GM23338 (cell line): ENCODE data around the gene EYS. TPM values are rescaled to one million over a fixed set of nuclear protein-coding genes. Genes with fewer than 3 reads are reported as not detected.

Experiments used
- ATAC-seq: fragments of 200-7000 bp; cut with Tn5 transposase; 3 replicates; pipeline ENCODE4 v1.9.1; 2020
- DNase-seq: peaks from one replicate; pipeline ENCODE4 v3.0.0-alpha.2; 2015; ENCODE audit warnings: low spot score
- H2AFZ ChIP-seq: fragments of 200-600 bp; sonication (generic); 2 replicates; pipeline ENCODE4 v1.8.0; 2016; ENCODE audit warnings: antibody characterized with exemption, mild to moderate bottlenecking, moderate library complexity
- H3F3A ChIP-seq: fragments of 200-600 bp; sonication (generic); replicated peaks from 2 replicates; pipeline ENCODE4 v1.8.0; 2017; ENCODE audit warnings: antibody characterized with exemption, mixed run types, low read depth
- H3K27ac ChIP-seq: fragments of 200-600 bp; sonication (generic); 2 replicates; pipeline ENCODE4 v1.6.1; 2016; ENCODE audit warnings: low read depth
- H3K27me3 ChIP-seq: fragments of 200-600 bp; sonication (generic); 2 replicates; pipeline ENCODE4 v1.8.0; 2016; ENCODE audit warnings: mild to moderate bottlenecking, mixed run types, moderate library complexity; ENCODE audit not compliant: insufficient read depth
- H3K36me3 ChIP-seq: fragments of 200-600 bp; sonication (generic); 2 replicates; pipeline ENCODE4 v1.8.0; 2016; ENCODE audit warnings: mild to moderate bottlenecking; ENCODE audit not compliant: insufficient read depth
- H3K4me1 ChIP-seq: fragments of 200-600 bp; sonication (generic); 2 replicates; pipeline ENCODE4 v1.8.0; 2016; ENCODE audit warnings: mild to moderate bottlenecking, moderate library complexity; ENCODE audit not compliant: insufficient read depth
- H3K4me2 ChIP-seq: fragments of 200-600 bp; sonication (generic); 2 replicates; pipeline ENCODE4 v1.7.1; 2017; ENCODE audit warnings: mixed run types
- H3K4me3 ChIP-seq: fragments of 200-600 bp; sonication (generic); 2 replicates; pipeline ENCODE4 v1.6.1; 2016; ENCODE audit warnings: mixed run types
- H3K79me2 ChIP-seq: fragments of 200-600 bp; sonication (generic); replicated peaks from 2 replicates; pipeline ENCODE4 v1.8.0; 2017; ENCODE audit warnings: mild to moderate bottlenecking; ENCODE audit not compliant: insufficient read depth
- H3K9me2 ChIP-seq: fragments of 200-600 bp; sonication (generic); 2 replicates; pipeline ENCODE4 v1.8.0; 2017; ENCODE audit not compliant: insufficient read depth
- H4K20me1 ChIP-seq: fragments of 200-600 bp; sonication (generic); replicated peaks from 2 replicates; pipeline ENCODE4 v1.8.0; 2017; ENCODE audit warnings: mild to moderate bottlenecking; ENCODE audit not compliant: insufficient read depth
- H3K27ac Mint-ChIP-seq: 2 replicates; pipeline ENCODE4 v1.8.0; 2020; ENCODE audit warnings: inconsistent platforms, mild to moderate bottlenecking, moderate library complexity, mixed read lengths
- H3K27me3 Mint-ChIP-seq: 3 replicates; pipeline ENCODE4 v1.8.0; 2022; ENCODE audit warnings: low read depth, mild to moderate bottlenecking, moderate library complexity, mixed read lengths, inconsistent platforms; ENCODE audit not compliant: insufficient read depth, poor library complexity
- H3K36me3 Mint-ChIP-seq: 3 replicates; pipeline ENCODE4 v1.8.0; 2021; ENCODE audit warnings: low read depth, mild to moderate bottlenecking, inconsistent platforms, moderate library complexity, mixed read lengths
- H3K4me1 Mint-ChIP-seq: 3 replicates; pipeline ENCODE4 v1.8.0; 2020; ENCODE audit warnings: mild to moderate bottlenecking, inconsistent platforms, mixed read lengths
- H3K4me3 Mint-ChIP-seq: 3 replicates; pipeline ENCODE4 v1.8.0; 2021; ENCODE audit warnings: moderate library complexity, mild to moderate bottlenecking, inconsistent platforms, mixed read lengths
- H3K9me3 Mint-ChIP-seq: 3 replicates; pipeline ENCODE4 v1.8.0; 2020; ENCODE audit warnings: moderate library complexity, mild to moderate bottlenecking, inconsistent platforms, mixed read lengths
- EZH2 ChIP-seq: fragments of 200-600 bp; sonication (generic); IDR thresholded peaks from one replicate; pipeline ENCODE4 v1.8.0; 2017; ENCODE audit warnings: antibody characterized with exemption, mild to moderate bottlenecking, low read depth; ENCODE audit not compliant: unreplicated experiment
- NANOG ChIP-seq: IDR thresholded peaks from 2 replicates; pipeline ENCODE4 v1.6.1; 2016; ENCODE audit warnings: antibody characterized with exemption, borderline replicate concordance
- ZNF331 ChIP-seq: fragments of 250-450 bp; sonication (Bioruptor Pico); IDR thresholded peaks from 2 replicates; pipeline ENCODE4 v1.5.0; 2020; ENCODE audit warnings: low read depth, mild to moderate bottlenecking, moderate library complexity
- polyA plus RNA-seq: library from polyadenylated mRNA; unstranded; fragments of >200 nt; fragmentation: Nextera tagmentation; extraction: Ambion mirVana; gene quantifications from 2 replicates; pipeline ENCODE4 v1.2.1, GENCODE V29; 2016
- total RNA-seq: library from RNA; depleted of rRNA; stranded (reverse); fragments of >200 nt; shearing (Covaris generic); gene quantifications from 2 replicates; pipeline ENCODE4 v1.2.3, GENCODE V29; 2014
- TF ChIP-seq, protein P1 (sequence below): fragments of 250-450 bp; sonication (Bioruptor Pico); IDR thresholded peaks from 2 replicates; pipeline ENCODE4 v1.5.0; 2020; ENCODE audit warnings: mild to moderate bottlenecking, moderate library complexity
- TF ChIP-seq, protein P2 (sequence below): IDR thresholded peaks from one replicate; pipeline ENCODE4 v1.6.1; 2018; ENCODE audit warnings: antibody characterized with exemption; ENCODE audit not compliant: unreplicated experiment

EYS gene
- total and polyA plus RNA-seq, 2 experiments from 2014 or later, result 0.38 to 0.52 TPM

DNA sequence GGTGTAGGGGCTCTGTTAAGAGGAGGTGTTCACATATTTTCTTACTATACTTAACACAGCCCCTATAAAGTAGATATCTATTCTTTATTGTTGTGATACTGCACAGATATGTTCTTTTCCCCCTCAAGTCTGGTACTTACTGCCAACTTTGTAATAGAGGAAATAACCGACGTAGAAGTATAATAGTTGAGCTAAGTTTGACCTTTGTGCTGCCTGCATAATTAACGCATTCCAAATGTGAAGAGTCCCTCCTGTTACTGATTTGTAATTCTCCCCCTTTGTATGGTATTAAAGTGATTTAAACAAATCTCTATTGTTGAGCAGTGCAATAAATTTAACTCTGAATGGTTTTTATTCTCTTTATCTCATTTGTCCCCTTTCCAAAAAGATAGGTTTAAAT, 2032.4 kb downstream of the EYS start (continued):
- TF ChIP-seq, protein P1, sequence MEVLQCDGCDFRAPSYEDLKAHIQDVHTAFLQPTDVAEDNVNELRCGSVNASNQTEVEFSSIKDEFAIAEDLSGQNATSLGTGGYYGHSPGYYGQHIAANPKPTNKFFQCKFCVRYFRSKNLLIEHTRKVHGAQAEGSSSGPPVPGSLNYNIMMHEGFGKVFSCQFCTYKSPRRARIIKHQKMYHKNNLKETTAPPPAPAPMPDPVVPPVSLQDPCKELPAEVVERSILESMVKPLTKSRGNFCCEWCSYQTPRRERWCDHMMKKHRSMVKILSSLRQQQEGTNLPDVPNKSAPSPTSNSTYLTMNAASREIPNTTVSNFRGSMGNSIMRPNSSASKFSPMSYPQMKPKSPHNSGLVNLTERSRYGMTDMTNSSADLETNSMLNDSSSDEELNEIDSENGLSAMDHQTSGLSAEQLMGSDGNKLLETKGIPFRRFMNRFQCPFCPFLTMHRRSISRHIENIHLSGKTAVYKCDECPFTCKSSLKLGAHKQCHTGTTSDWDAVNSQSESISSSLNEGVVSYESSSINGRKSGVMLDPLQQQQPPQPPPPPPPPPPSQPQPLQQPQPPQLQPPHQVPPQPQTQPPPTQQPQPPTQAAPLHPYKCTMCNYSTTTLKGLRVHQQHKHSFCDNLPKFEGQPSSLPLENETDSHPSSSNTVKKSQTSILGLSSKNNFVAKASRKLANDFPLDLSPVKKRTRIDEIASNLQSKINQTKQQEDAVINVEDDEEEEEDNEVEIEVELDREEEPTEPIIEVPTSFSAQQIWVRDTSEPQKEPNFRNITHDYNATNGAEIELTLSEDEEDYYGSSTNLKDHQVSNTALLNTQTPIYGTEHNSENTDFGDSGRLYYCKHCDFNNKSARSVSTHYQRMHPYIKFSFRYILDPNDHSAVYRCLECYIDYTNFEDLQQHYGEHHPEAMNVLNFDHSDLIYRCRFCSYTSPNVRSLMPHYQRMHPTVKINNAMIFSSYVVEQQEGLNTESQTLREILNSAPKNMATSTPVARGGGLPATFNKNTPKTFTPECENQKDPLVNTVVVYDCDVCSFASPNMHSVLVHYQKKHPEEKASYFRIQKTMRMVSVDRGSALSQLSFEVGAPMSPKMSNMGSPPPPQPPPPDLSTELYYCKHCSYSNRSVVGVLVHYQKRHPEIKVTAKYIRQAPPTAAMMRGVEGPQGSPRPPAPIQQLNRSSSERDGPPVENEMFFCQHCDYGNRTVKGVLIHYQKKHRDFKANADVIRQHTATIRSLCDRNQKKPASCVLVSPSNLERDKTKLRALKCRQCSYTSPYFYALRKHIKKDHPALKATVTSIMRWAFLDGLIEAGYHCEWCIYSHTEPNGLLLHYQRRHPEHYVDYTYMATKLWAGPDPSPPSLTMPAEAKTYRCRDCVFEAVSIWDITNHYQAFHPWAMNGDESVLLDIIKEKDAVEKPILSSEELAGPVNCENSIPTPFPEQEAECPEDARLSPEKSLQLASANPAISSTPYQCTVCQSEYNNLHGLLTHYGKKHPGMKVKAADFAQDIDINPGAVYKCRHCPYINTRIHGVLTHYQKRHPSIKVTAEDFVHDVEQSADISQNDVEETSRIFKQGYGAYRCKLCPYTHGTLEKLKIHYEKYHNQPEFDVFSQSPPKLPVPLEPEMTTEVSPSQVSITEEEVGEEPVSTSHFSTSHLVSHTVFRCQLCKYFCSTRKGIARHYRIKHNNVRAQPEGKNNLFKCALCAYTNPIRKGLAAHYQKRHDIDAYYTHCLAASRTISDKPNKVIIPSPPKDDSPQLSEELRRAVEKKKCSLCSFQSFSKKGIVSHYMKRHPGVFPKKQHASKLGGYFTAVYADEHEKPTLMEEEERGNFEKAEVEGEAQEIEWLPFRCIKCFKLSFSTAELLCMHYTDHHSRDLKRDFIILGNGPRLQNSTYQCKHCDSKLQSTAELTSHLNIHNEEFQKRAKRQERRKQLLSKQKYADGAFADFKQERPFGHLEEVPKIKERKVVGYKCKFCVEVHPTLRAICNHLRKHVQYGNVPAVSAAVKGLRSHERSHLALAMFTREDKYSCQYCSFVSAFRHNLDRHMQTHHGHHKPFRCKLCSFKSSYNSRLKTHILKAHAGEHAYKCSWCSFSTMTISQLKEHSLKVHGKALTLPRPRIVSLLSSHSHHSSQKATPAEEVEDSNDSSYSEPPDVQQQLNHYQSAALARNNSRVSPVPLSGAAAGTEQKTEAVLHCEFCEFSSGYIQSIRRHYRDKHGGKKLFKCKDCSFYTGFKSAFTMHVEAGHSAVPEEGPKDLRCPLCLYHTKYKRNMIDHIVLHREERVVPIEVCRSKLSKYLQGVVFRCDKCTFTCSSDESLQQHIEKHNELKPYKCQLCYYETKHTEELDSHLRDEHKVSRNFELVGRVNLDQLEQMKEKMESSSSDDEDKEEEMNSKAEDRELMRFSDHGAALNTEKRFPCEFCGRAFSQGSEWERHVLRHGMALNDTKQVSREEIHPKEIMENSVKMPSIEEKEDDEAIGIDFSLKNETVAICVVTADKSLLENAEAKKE (CRISPR knock-in tag), result no peak
- no peak for TF ChIP-seq NANOG
- no peak for TF ChIP-seq EZH2

DNA sequence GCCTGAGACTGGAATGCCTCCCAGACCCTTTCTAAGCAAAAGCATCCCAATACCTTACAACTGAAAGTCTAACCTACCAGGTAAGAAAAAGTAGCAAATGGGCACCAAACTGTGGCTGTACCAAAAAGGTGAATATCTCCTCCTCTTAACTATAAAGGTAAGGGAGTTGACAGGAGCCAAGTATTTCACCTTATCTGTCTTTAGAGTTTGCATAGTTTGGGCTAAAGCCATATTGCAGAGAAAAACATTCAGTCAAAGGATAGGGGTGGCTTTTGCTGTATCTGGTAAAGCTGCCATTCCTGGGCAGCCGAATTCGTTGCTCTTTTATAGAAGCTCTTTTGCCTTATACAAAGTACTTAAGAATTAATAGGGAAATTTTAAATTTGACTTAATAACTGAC, 2033.3 kb downstream of the EYS start:
- peaks cover 9% of the 10 kb centered on the region; the same call in 2 of the 3 replicates for H3K36me3 Mint-ChIP-seq
- Histone ChIP-seq H3K4me1 (peaks cover 52% of the 10 kb centered on the region), H3K9me2 (no peaks in the 10 kb centered on the region), H3K79me2 (peaks cover 100% of the 10 kb centered on the region), H3K36me3 (no peaks in the 10 kb centered on the region), H3K27ac (peak overlapping the region; percentile 41; the same call in 1 of the 2 replicates), H3K27me3 (no peaks in the 10 kb centered on the region), H4K20me1 (peaks cover 30% of the 10 kb centered on the region), H3F3A (no peaks in the 10 kb centered on the region), H2AFZ (no peak overlapping the region), H3K4me2 (no peak overlapping the region), H3K4me3 (no peak overlapping the region)
- ATAC-seq (no peak; the same call in 2 of the 3 replicates), DNase-seq (no peak)
- H3K9me3 Mint-ChIP-seq, result no peaks in the 10 kb centered on the region
- no peak overlapping the region for H3K27ac Mint-ChIP-seq
- peaks cover 10% of the 10 kb centered on the region for H3K4me1 Mint-ChIP-seq
- no peak overlapping the region for H3K4me3 Mint-ChIP-seq
- no peaks in the 10 kb centered on the region for H3K27me3 Mint-ChIP-seq
- TF ChIP-seq, protein P2, sequence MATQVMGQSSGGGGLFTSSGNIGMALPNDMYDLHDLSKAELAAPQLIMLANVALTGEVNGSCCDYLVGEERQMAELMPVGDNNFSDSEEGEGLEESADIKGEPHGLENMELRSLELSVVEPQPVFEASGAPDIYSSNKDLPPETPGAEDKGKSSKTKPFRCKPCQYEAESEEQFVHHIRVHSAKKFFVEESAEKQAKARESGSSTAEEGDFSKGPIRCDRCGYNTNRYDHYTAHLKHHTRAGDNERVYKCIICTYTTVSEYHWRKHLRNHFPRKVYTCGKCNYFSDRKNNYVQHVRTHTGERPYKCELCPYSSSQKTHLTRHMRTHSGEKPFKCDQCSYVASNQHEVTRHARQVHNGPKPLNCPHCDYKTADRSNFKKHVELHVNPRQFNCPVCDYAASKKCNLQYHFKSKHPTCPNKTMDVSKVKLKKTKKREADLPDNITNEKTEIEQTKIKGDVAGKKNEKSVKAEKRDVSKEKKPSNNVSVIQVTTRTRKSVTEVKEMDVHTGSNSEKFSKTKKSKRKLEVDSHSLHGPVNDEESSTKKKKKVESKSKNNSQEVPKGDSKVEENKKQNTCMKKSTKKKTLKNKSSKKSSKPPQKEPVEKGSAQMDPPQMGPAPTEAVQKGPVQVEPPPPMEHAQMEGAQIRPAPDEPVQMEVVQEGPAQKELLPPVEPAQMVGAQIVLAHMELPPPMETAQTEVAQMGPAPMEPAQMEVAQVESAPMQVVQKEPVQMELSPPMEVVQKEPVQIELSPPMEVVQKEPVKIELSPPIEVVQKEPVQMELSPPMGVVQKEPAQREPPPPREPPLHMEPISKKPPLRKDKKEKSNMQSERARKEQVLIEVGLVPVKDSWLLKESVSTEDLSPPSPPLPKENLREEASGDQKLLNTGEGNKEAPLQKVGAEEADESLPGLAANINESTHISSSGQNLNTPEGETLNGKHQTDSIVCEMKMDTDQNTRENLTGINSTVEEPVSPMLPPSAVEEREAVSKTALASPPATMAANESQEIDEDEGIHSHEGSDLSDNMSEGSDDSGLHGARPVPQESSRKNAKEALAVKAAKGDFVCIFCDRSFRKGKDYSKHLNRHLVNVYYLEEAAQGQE, result no peak
- TF ChIP-seq ZNF331, result no peak
- TF ChIP-seq, protein P1 (CRISPR knock-in tag), result no peak
- no peak for TF ChIP-seq NANOG
